ENCODE measurements around the gene SOCS6.

GRCh38 chr18:70339915-70340314 lies 51.1 kb downstream of the SOCS6 start:
- TF ChIP-seq, protein P1, sequence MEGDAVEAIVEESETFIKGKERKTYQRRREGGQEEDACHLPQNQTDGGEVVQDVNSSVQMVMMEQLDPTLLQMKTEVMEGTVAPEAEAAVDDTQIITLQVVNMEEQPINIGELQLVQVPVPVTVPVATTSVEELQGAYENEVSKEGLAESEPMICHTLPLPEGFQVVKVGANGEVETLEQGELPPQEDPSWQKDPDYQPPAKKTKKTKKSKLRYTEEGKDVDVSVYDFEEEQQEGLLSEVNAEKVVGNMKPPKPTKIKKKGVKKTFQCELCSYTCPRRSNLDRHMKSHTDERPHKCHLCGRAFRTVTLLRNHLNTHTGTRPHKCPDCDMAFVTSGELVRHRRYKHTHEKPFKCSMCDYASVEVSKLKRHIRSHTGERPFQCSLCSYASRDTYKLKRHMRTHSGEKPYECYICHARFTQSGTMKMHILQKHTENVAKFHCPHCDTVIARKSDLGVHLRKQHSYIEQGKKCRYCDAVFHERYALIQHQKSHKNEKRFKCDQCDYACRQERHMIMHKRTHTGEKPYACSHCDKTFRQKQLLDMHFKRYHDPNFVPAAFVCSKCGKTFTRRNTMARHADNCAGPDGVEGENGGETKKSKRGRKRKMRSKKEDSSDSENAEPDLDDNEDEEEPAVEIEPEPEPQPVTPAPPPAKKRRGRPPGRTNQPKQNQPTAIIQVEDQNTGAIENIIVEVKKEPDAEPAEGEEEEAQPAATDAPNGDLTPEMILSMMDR (IDR thresholded peaks at IDR 0.05): no peak
- no peak for TF ChIP-seq POLR2A (IDR thresholded peaks at IDR 0.05)
- TF ChIP-seq EP300 (IDR thresholded peaks at IDR 0.05): no peak
